ENCODE measurements around the gene HDDC3. TPM values are rescaled to one million over a fixed set of nuclear protein-coding genes. Genes with fewer than 3 reads are reported as not detected.
A peak's percentile ranks its signal among the peaks of the same experiment; 100 is the strongest.

The HDDC3 gene
- total and polyA plus RNA-seq, 9 of the 15 experiments (the other 6 are each of a cell fraction or from before 2014, with no cell fraction given), result 14.9 to 55.8 (median 36.9) TPM

DNA sequence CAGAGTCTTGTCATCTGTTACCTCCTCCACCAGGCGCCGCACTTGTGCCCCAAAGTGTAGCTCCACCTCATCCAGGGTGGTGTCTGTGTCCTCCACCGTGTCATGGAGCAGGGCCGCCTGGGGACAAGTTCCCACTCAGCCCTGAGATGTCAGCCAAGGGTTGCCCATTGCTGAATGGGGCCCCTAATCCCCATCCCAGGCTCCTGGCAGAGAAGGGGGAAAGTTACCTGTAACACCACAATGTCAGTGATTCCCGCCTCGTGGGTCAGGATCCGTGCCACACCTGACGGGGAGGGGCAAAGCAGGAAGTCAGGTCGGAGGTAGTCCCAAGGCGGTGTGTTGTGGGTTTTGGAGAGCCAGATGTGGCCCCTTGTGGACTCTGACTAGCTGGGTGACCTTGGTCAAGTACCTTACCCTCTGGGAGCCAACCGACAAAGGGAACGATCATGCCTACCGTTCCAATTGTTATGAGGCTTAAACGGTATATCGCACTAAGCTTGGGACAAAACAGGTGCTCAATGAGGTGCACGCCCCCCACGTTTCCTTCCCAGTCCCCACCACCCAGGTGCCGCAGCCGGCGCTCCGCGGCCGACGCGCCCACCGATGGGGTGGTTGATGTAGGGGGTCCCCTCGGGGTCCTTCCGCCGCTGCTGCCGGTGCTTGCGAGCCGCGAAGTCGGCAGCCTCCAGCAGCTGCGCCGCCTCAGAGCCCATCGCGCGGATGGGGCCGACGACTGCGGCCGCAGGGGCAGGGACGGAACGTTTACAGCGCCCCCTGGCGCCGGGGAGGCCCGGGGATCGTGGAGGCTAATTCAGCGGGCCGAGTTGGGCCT is at the start of gene HDDC3 (continued):
- peak in 1 of 2 experiments; percentile 71; a peak in 2 of 4 replicates for TF ChIP-seq SIN3A (IDR thresholded peaks at IDR 0.05; ENCODE audit: borderline replicate concordance in 2 of 2, control insufficient read depth in 1 of 2, low read depth in 2 of 2, low read length in 2 of 2)
- TF ChIP-seq ZNF174 (CRISPR knock-in tag; IDR thresholded peaks at IDR 0.05), result no peak
- TF ChIP-seq EP400 (IDR thresholded peaks at IDR 0.05), result peak; percentile 92
- TF ChIP-seq ZNF408 (CRISPR knock-in tag; IDR thresholded peaks at IDR 0.05; ENCODE audit: low read depth), result no peak
- TF ChIP-seq DDX20 (tag; IDR thresholded peaks at IDR 0.05; ENCODE audit: low read depth), result no peak
- TF ChIP-seq RREB1 (CRISPR knock-in tag; IDR thresholded peaks at IDR 0.05), result peak; percentile 38; the same call in 1 of the 2 replicates
- TF ChIP-seq NELFE (IDR thresholded peaks at IDR 0.05; ENCODE audit: insufficient read depth, insufficient read length), result no peak
- no peak; the same call in 1 of the 2 replicates for TF ChIP-seq HDAC2 (IDR thresholded peaks at IDR 0.05)
- no peak for TF ChIP-seq TEAD2 (tag; IDR thresholded peaks at IDR 0.05)
- no peak for TF ChIP-seq ZNF445 (CRISPR knock-in tag; IDR thresholded peaks at IDR 0.05; ENCODE audit: low read depth)
- no peak for TF ChIP-seq SMARCB1 (IDR thresholded peaks at IDR 0.05; ENCODE audit: insufficient read length, low read depth)
- no peak for TF ChIP-seq TFAM (CRISPR knock-in tag; conservative IDR thresholded peaks at IDR 0.05)
- TF ChIP-seq ZNF655 (CRISPR knock-in tag; IDR thresholded peaks at IDR 0.05), result no peak
- TF ChIP-seq, protein P1, sequence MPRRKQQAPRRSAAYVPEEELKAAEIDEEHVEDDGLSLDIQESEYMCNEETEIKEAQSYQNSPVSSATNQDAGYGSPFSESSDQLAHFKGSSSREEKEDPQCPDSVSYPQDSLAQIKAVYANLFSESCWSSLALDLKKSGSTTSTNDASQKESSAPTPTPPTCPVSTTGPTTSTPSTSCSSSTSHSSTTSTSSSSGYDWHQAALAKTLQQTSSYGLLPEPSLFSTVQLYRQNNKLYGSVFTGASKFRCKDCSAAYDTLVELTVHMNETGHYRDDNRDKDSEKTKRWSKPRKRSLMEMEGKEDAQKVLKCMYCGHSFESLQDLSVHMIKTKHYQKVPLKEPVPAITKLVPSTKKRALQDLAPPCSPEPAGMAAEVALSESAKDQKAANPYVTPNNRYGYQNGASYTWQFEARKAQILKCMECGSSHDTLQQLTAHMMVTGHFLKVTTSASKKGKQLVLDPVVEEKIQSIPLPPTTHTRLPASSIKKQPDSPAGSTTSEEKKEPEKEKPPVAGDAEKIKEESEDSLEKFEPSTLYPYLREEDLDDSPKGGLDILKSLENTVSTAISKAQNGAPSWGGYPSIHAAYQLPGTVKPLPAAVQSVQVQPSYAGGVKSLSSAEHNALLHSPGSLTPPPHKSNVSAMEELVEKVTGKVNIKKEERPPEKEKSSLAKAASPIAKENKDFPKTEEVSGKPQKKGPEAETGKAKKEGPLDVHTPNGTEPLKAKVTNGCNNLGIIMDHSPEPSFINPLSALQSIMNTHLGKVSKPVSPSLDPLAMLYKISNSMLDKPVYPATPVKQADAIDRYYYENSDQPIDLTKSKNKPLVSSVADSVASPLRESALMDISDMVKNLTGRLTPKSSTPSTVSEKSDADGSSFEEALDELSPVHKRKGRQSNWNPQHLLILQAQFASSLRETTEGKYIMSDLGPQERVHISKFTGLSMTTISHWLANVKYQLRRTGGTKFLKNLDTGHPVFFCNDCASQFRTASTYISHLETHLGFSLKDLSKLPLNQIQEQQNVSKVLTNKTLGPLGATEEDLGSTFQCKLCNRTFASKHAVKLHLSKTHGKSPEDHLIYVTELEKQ (CRISPR knock-in tag; IDR thresholded peaks at IDR 0.05), result 0 out of 2 replicates have a peak, but pooled peaks have one; percentile 20
- TF ChIP-seq HDGF (IDR thresholded peaks at IDR 0.05), result 0 out of 2 replicates have a peak, but pooled peaks have one; percentile 42
- no peak for TF ChIP-seq NFE2L1 (tag; IDR thresholded peaks at IDR 0.05; ENCODE audit: borderline replicate concordance, low read depth)
- no peak for TF ChIP-seq GTF2E2 (tag; IDR thresholded peaks at IDR 0.05)
